H1 (cell line): ENCODE data around the gene MYH8. TPM values are rescaled to one million over a fixed set of nuclear protein-coding genes. Genes with fewer than 3 reads are reported as not detected.

ENCODE experiments used
- CTCF ChIA-PET: fragments of 300-600 bp; sonication (Branson Sonifier 250); formaldehyde crosslinking; loops from one replicate; lab custom pipeline; 2021; ENCODE audit not compliant: partially characterized antibody; lab: Charles Lee
- POLR2A ChIA-PET: fragments of 300-600 bp; sonication (Branson Sonifier 250); formaldehyde crosslinking; loops from one replicate; lab custom pipeline; 2021; ENCODE audit warnings: inconsistent platforms; ENCODE audit not compliant: partially characterized antibody; lab: Charles Lee
- DNase-seq, 2 experiments: peaks; one replicate each; pipeline versions ENCODE4 v3.0.0 to v3.0.0-alpha.2; 2010 to 2022; ENCODE audit warnings: low spot score in 2 of 2, low read depth in 1 of 2, mixed read lengths in 1 of 2
- FAIRE-seq: peaks from 2 replicates; lab custom pipeline; 2011; peaks lifted over from hg19 to GRCh38; lab: Jason Lieb, UNC
- H2AFZ ChIP-seq: 2 replicates; pipeline ENCODE4 v1.8.1; 2012; ENCODE audit warnings: low read length, inconsistent platforms
- H2AK5ac ChIP-seq: 2 replicates; pipeline ENCODE4 v1.6.1; 2013; ENCODE audit warnings: low read depth, low read length
- H2BK120ac ChIP-seq: replicated peaks from 2 replicates; pipeline ENCODE3; 2013; ENCODE audit warnings: low read depth, low read length, inconsistent platforms
- H2BK12ac ChIP-seq: 2 replicates; pipeline ENCODE4 v1.6.1; 2013; ENCODE audit warnings: low read depth, low read length
- H2BK15ac ChIP-seq: 2 replicates; pipeline ENCODE4 v1.6.1; 2013; ENCODE audit warnings: low read length
- H2BK20ac ChIP-seq: 2 replicates; pipeline ENCODE4 v1.6.1; 2013; ENCODE audit warnings: low read length
- H2BK5ac ChIP-seq: 2 replicates; pipeline ENCODE4 v1.6.1; 2013; ENCODE audit warnings: low read depth, low read length
- H3K14ac ChIP-seq: 2 replicates; pipeline ENCODE4 v1.6.1; 2013; ENCODE audit warnings: inconsistent platforms; ENCODE audit not compliant: insufficient read length
- H3K18ac ChIP-seq: 2 replicates; pipeline ENCODE4 v1.6.1; 2013; ENCODE audit warnings: low read length; ENCODE audit errors: extremely low read depth
- H3K23ac ChIP-seq: 2 replicates; pipeline ENCODE4 v1.6.1; 2013; ENCODE audit warnings: inconsistent platforms; ENCODE audit not compliant: insufficient read length
- H3K23me2 ChIP-seq: 2 replicates; pipeline ENCODE4 v1.6.1; 2013; ENCODE audit warnings: low read depth, low read length
- H3K27ac ChIP-seq: 2 replicates; pipeline ENCODE4 v1.6.1; 2011; ENCODE audit warnings: low read depth, low read length, inconsistent platforms
- H3K27me3 ChIP-seq, 4 experiments: replicated peaks in 1 of 4; 1 replicate in 1 of 4; 2 replicates in 3 of 4; pipeline versions ENCODE4 v1.6.1 to v1.8.1; 2011 to 2013; ENCODE audit warnings: low read length in 3 of 4, mild to moderate bottlenecking in 3 of 4, inconsistent platforms in 2 of 4, mixed read lengths in 2 of 4, moderate library complexity in 1 of 4; ENCODE audit not compliant: control insufficient read depth in 3 of 4, insufficient read depth in 3 of 4; ENCODE audit errors: extremely low read depth in 1 of 4
- H3K36me3 ChIP-seq, 4 experiments: 2 replicates each; pipeline versions ENCODE4 v1.6.1 to v1.8.1; 2011 to 2013; ENCODE audit warnings: mild to moderate bottlenecking in 4 of 4, low read length in 3 of 4, moderate library complexity in 2 of 4, control low read depth in 1 of 4, inconsistent platforms in 1 of 4; ENCODE audit not compliant: insufficient read depth in 4 of 4, control insufficient read depth in 2 of 4
- H3K4ac ChIP-seq: replicated peaks from 2 replicates; pipeline ENCODE3; 2013; ENCODE audit warnings: low read length, low read depth, mixed read lengths, inconsistent platforms; ENCODE audit not compliant: insufficient read length
- H3K4me1 ChIP-seq, 4 experiments: replicated peaks in 1 of 4; 1 replicate in 1 of 4; 2 replicates in 3 of 4; pipeline versions ENCODE4 v1.6.1 to v1.8.1; 2011 to 2013; ENCODE audit warnings: low read length in 3 of 4, inconsistent platforms in 2 of 4, mixed read lengths in 1 of 4; ENCODE audit not compliant: insufficient read depth in 4 of 4, control insufficient read depth in 3 of 4
- H3K4me2 ChIP-seq, 2 experiments: 2 replicates each; pipeline versions ENCODE4 v1.6.1 to v1.8.1; 2011 to 2013; ENCODE audit warnings: low read depth in 2 of 2, low read length in 2 of 2, control low read depth in 1 of 2, inconsistent platforms in 1 of 2, mild to moderate bottlenecking in 1 of 2; ENCODE audit not compliant: insufficient read depth in 1 of 2
- H3K4me3 ChIP-seq, 4 experiments: fragments of 200-600, 300-600 bp in 1 of 4; sonication (generic), shearing (Covaris generic), sonication (Bioruptor Twin) in 1 of 4; 2 replicates each; pipeline versions ENCODE4 v1.5.1 to v1.8.1; 2011 to 2016; ENCODE audit warnings: low read length in 4 of 4, low read depth in 3 of 4, control low read depth in 2 of 4, inconsistent platforms in 2 of 4, mild to moderate bottlenecking in 2 of 4, mixed read lengths in 1 of 4, moderate library complexity in 1 of 4; ENCODE audit not compliant: insufficient read depth in 2 of 4; ENCODE audit errors: extremely low read depth in 1 of 4
- H3K56ac ChIP-seq: replicated peaks from 2 replicates; pipeline ENCODE3; 2013; ENCODE audit warnings: low read depth, mild to moderate bottlenecking, mixed read lengths, low read length, inconsistent platforms; ENCODE audit not compliant: insufficient read length
- H3K79me1 ChIP-seq: 2 replicates; pipeline ENCODE4 v1.6.1; 2013; ENCODE audit warnings: low read depth, low read length, control low read depth
- H3K79me2 ChIP-seq, 2 experiments: 2 replicates each; pipeline versions ENCODE4 v1.6.1 to v1.8.1; 2012 to 2013; ENCODE audit warnings: low read length in 2 of 2, mild to moderate bottlenecking in 2 of 2, inconsistent platforms in 1 of 2; ENCODE audit not compliant: insufficient read depth in 2 of 2, control insufficient read depth in 1 of 2
- H3K9ac ChIP-seq, 4 experiments: replicated peaks in 1 of 4; 1 replicate in 1 of 4; 2 replicates in 3 of 4; pipeline versions ENCODE4 v1.6.1 to v1.8.1; 2011 to 2013; ENCODE audit warnings: low read depth in 3 of 4, low read length in 3 of 4, control low read depth in 2 of 4, mild to moderate bottlenecking in 2 of 4, moderate library complexity in 2 of 4, inconsistent platforms in 1 of 4; ENCODE audit errors: extremely low read depth in 1 of 4
- H3K9me3 ChIP-seq, 2 experiments: 2 replicates each; pipeline versions ENCODE4 v1.6.1 to v1.8.1; 2012 to 2013; ENCODE audit warnings: mild to moderate bottlenecking in 2 of 2, moderate library complexity in 2 of 2, control low read depth in 1 of 2, inconsistent platforms in 1 of 2, low read depth in 1 of 2, low read length in 1 of 2, mixed read lengths in 1 of 2; ENCODE audit not compliant: insufficient read depth in 2 of 2
- H4K20me1 ChIP-seq, 2 experiments: replicated peaks in 1 of 2; 2 replicates each; pipeline versions ENCODE3 to v1.8.1; 2011 to 2013; ENCODE audit warnings: inconsistent platforms in 2 of 2, low read length in 2 of 2, mild to moderate bottlenecking in 1 of 2; ENCODE audit not compliant: insufficient read depth in 2 of 2, control insufficient read depth in 1 of 2
- H4K5ac ChIP-seq: 2 replicates; pipeline ENCODE4 v1.6.1; 2013; ENCODE audit warnings: low read length, low read depth, mixed read lengths, inconsistent platforms; ENCODE audit not compliant: insufficient read length
- H4K8ac ChIP-seq: 2 replicates; pipeline ENCODE4 v1.8.0; 2013; ENCODE audit warnings: mild to moderate bottlenecking, moderate library complexity, low read length, inconsistent platforms; ENCODE audit not compliant: insufficient read depth; ENCODE audit errors: extremely low read depth
- H4K91ac ChIP-seq: replicated peaks from 2 replicates; pipeline ENCODE3; 2013; ENCODE audit warnings: low read length, mixed read lengths, inconsistent platforms; ENCODE audit not compliant: insufficient read length
- ASH2L ChIP-seq: fragments of 200-600, 300-600 bp; sonication (generic); IDR thresholded peaks from one replicate; pipeline ENCODE4 v1.7.1; 2017; ENCODE audit warnings: low read length
- CREB1 ChIP-seq: IDR thresholded peaks from 2 replicates; pipeline ENCODE4 v1.6.1; 2012; ENCODE audit warnings: inconsistent platforms
- CTBP2 ChIP-seq: IDR thresholded peaks from 2 replicates; pipeline ENCODE4 v1.7.0; 2011; ENCODE audit warnings: borderline replicate concordance, mild to moderate bottlenecking, moderate library complexity, mixed read lengths, low read length; ENCODE audit not compliant: insufficient read depth, insufficient read length
- EGR1 ChIP-seq: IDR thresholded peaks from 2 replicates; pipeline ENCODE4 v1.6.1; 2011; ENCODE audit warnings: low read depth, low read length, borderline replicate concordance
- EZH2 ChIP-seq: fragments of 200-600 bp; sonication (generic); IDR thresholded peaks from 2 replicates; pipeline ENCODE4 v1.7.1; 2012; ENCODE audit warnings: low read depth, mild to moderate bottlenecking, moderate library complexity, low read length, inconsistent platforms; ENCODE audit not compliant: severe bottlenecking
- HDAC2 ChIP-seq, 2 experiments: fragments of 300-600 bp in 1 of 2; sonication (generic) in 1 of 2; IDR thresholded peaks; 2 replicates each; pipeline ENCODE4 v1.6.1; 2011 to 2012; ENCODE audit warnings: low read depth in 2 of 2, low read length in 2 of 2, mild to moderate bottlenecking in 2 of 2, moderate library complexity in 2 of 2, borderline replicate concordance in 1 of 2, inconsistent platforms in 1 of 2
- MAFK ChIP-seq: IDR thresholded peaks from 2 replicates; pipeline ENCODE4 v1.6.1; 2012; ENCODE audit warnings: low read depth, mild to moderate bottlenecking, improper control_type of control experiment, low read length
- NRF1 ChIP-seq: IDR thresholded peaks from 2 replicates; pipeline ENCODE4 v1.6.1; 2011; ENCODE audit warnings: mild to moderate bottlenecking, low read depth, low read length, improper control_type of control experiment
- PHF8 ChIP-seq: fragments of 200-600 bp; sonication (generic); conservative IDR thresholded peaks from 2 replicates; pipeline ENCODE4 v1.7.1; 2012; ENCODE audit warnings: low read depth, mild to moderate bottlenecking, inconsistent platforms, low read length, moderate library complexity
- RNF2 ChIP-seq: fragments of 200-900, 300-1000 bp; sonication (generic); IDR thresholded peaks from 2 replicates; pipeline ENCODE4 v1.7.1; 2016; ENCODE audit warnings: borderline replicate concordance, low read depth, mild to moderate bottlenecking, antibody characterized with exemption, low read length; ENCODE audit not compliant: poor library complexity, severe bottlenecking; ENCODE audit errors: missing control alignments
- SIN3A ChIP-seq, 2 experiments: IDR thresholded peaks in 1 of 2; conservative IDR thresholded peaks in 1 of 2; 2 replicates each; pipeline ENCODE4 v1.6.1; 2011 to 2012; ENCODE audit warnings: low read length in 2 of 2, improper control_type of control experiment in 1 of 2, low read depth in 1 of 2, mild to moderate bottlenecking in 1 of 2
- SIRT6 ChIP-seq: IDR thresholded peaks from one replicate; pipeline ENCODE4 v1.7.1; 2012; ENCODE audit warnings: low read length, inconsistent platforms
- SIX5 ChIP-seq: IDR thresholded peaks from 2 replicates; pipeline ENCODE4 v1.6.1; 2011; ENCODE audit warnings: mild to moderate bottlenecking, low read depth, low read length
- SRF ChIP-seq: IDR thresholded peaks from 2 replicates; pipeline ENCODE4 v1.6.1; 2011; ENCODE audit warnings: mild to moderate bottlenecking, low read depth, low read length, moderate library complexity
- TCF12 ChIP-seq: IDR thresholded peaks from 2 replicates; pipeline ENCODE4 v1.6.1; 2011; ENCODE audit warnings: low read depth, mild to moderate bottlenecking, low read length
- WGBS, 2 experiments: shearing (Covaris generic) in 1 of 2; methylation state at CpG; one replicate each; pipeline versions ENCODE4 v1.1.6 to v1.1.7; 2013 to 2015; ENCODE audit warnings: low lambda C conversion rate in 2 of 2, mixed read lengths in 2 of 2, inconsistent platforms in 1 of 2, low coverage in 1 of 2, missing lambda C conversion rate in 1 of 2; ENCODE audit not compliant: insufficient replicate concordance in 2 of 2, insufficient coverage in 1 of 2, insufficient read length in 1 of 2; ENCODE audit errors: extremely low coverage in 1 of 2, missing lambda C conversion rate in 1 of 2; 5-methylcytosine and 5-hydroxymethylcytosine counted together
- polyA plus RNA-seq, 7 experiments: library from polyadenylated mRNA; depleted of rRNA in 3 of 7; stranded (reverse) in 5 of 7; unstranded in 2 of 7; fragments of >200 nt in 5 of 7; fragments of 200-250 nt in 2 of 7; gene quantifications; 1 replicate in 5 of 7; 2 replicates in 1 of 7; 4 replicates in 1 of 7; pipeline versions ENCODE4 v1.2.1 to v1.2.3, GENCODE V29; 2011 to 2013; ENCODE audit warnings: missing spikeins in 2 of 7, mixed read lengths in 2 of 7
- total RNA-seq: library from RNA; stranded (reverse); fragmentation: NEBNext Ultra II Directional; extraction: Animal tissue kit (Norgen Biotek cat#: 25700); gene quantifications from 2 replicates; pipeline ENCODE4 v1.2.1, GENCODE V29; 2021

MYH8 gene
- total and polyA plus RNA-seq, 2 of the 8 experiments (the other 6 are each of a cell fraction or from before 2014, with no cell fraction given): not detected

DNA sequence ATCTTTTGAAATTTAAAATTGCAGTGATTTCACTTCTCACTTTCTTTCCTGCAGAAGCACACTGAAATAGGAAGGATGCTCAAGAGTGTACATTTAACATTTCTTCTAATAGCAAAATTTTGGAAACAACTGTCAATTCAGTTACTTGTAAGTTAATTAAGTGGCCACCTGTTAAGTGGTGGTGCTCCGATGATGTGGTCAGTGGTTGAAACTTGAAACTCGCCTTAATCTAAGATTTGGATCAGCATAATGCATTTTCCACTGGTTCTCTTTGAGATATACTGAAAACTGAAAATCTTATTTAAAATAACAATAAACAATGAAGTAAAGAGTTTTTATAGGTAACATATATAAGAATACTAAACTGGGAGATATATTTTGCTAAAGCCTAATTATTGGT is 7.0 kb upstream of the MYH8 start:
- CTCF ChIA-PET: no interaction called here
- TF ChIP-seq SIN3A (conservative IDR thresholded peaks at IDR 0.05 in 1 of 2, IDR thresholded peaks at IDR 0.05 in 1 of 2; ENCODE audit: low read depth in 1 of 2, low read length in 2 of 2): no peak
- TF ChIP-seq CTBP2: no peak
- no peak for TF ChIP-seq NRF1
- no peak for TF ChIP-seq HDAC2 (IDR thresholded peaks at IDR 0.05; ENCODE audit: borderline replicate concordance in 1 of 2, low read depth in 2 of 2, low read length in 2 of 2)
- no peak for TF ChIP-seq SIX5
- TF ChIP-seq PHF8: no peak
- no peak for TF ChIP-seq RNF2
- no peak for TF ChIP-seq EGR1
- no peak for TF ChIP-seq MAFK
- TF ChIP-seq TCF12: no peak
- TF ChIP-seq CREB1: no peak
- TF ChIP-seq ASH2L: no peak
- TF ChIP-seq SIRT6: no peak
- no peak for TF ChIP-seq SRF
- TF ChIP-seq EZH2: no peak

More for the DNA sequence above, 7.0 kb upstream of the MYH8 start:
- 94% methylated on average over 2 of the region's 2 CpGs; no CpG with 5 or more reads in 1 of the 2 experiments for WGBS, 2 experiments
- Histone ChIP-seq H2BK15ac (no peak overlapping the region), H2BK20ac (no peak overlapping the region), H3K79me1 (no peaks in the 10 kb centered on the region), H3K14ac (no peak overlapping the region), H3K23ac (no peak overlapping the region), H2BK120ac (no peak overlapping the region), H4K91ac (no peak overlapping the region), H3K23me2 (no peaks in the 10 kb centered on the region), H3K27me3 (no peaks in the 10 kb centered on the region), H3K18ac (no peak overlapping the region), H3K9ac (no peak overlapping the region), H3K56ac (no peak overlapping the region), H3K4me2 (no peak overlapping the region), H4K8ac (no peak overlapping the region), H3K36me3 (no peaks in the 10 kb centered on the region), H3K4me3 (no peak overlapping the region), H4K5ac (no peak overlapping the region), H3K9me3 (no peaks in the 10 kb centered on the region), H3K27ac (no peak overlapping the region), H2BK12ac (no peak overlapping the region), H3K79me2 (no peaks in the 10 kb centered on the region), H3K4ac (no peak overlapping the region), H2AK5ac (no peak overlapping the region), H3K4me1 (no peaks in the 10 kb centered on the region), H4K20me1 (no peaks in the 10 kb centered on the region), H2AFZ (no peak overlapping the region), H2BK5ac (no peak overlapping the region)
- no peak for DNase-seq
- POLR2A ChIA-PET: no interaction called here
- FAIRE-seq: no peak
